Measurements from ENCODE around the gene ENPEP. TPM values are rescaled to one million over a fixed set of nuclear protein-coding genes. Genes with fewer than 3 reads are reported as not detected.

ENPEP gene
- total RNA-seq, 1 donor from 2014 or later: not detected

GRCh38 chr4:110611968-110612447 is 136.1 kb downstream of the ENPEP start:
- no peaks in the 10 kb centered on the region for H3K4me1 Mint-ChIP-seq
- H3K9me3 Mint-ChIP-seq: peaks cover 6% of the 10 kb centered on the region
- peak; percentile 53 for DNase-seq
- H3K27me3 Mint-ChIP-seq: peaks cover 79% of the 10 kb centered on the region
- intact Hi-C loops (cut with micrococcal nuclease): loop anchor here (1.0 kb wide), 1 partner anchor 9 kb away; no protein-coding TSS in a partner anchor
- H3K27ac Mint-ChIP-seq: no peak overlapping the region
- H3K36me3 Mint-ChIP-seq (ENCODE audit: low read depth): peaks cover 3% of the 10 kb centered on the region
- no peak overlapping the region for H3K4me3 Mint-ChIP-seq

- H3K27me3 Mint-ChIP-seq: peaks cover 85% of the 10 kb centered on the region
- H3K27ac Mint-ChIP-seq: no peak overlapping the region
- H3K36me3 Mint-ChIP-seq (ENCODE audit: low read depth): peaks cover 3% of the 10 kb centered on the region
- no peak overlapping the region for H3K4me3 Mint-ChIP-seq
- peaks cover 6% of the 10 kb centered on the region for H3K9me3 Mint-ChIP-seq
- no peak for DNase-seq
- H3K4me1 Mint-ChIP-seq: no peaks in the 10 kb centered on the region
- intact Hi-C loops (cut with micrococcal nuclease): no loop called here
Observed at GRCh38 chr4:110612631-110613269, 136.8 kb downstream of the ENPEP start.

GRCh38 chr4:110613745-110614144 is 137.8 kb downstream of the ENPEP start:
- peaks cover 2% of the 10 kb centered on the region for H3K4me1 Mint-ChIP-seq

GRCh38 chr4:110614173-110614963 is 138.4 kb downstream of the ENPEP start:
- intact Hi-C loops (cut with micrococcal nuclease): no loop called here
- Mint-ChIP-seq H3K27ac (no peak overlapping the region), H3K36me3 (ENCODE audit: low read depth) (peaks cover 3% of the 10 kb centered on the region), H3K4me1 (peaks cover 2% of the 10 kb centered on the region), H3K27me3 (peaks cover 87% of the 10 kb centered on the region), H3K9me3 (peaks cover 13% of the 10 kb centered on the region), H3K4me3 (no peak overlapping the region)
- DNase-seq: peak; percentile 54

More at GRCh38 chr4:110613745-110614144, 137.8 kb downstream of the ENPEP start:
- intact Hi-C loops (cut with micrococcal nuclease): no loop called here
- DNase-seq: no peak
- peaks cover 87% of the 10 kb centered on the region for H3K27me3 Mint-ChIP-seq
- H3K27ac Mint-ChIP-seq: no peak overlapping the region
- no peak overlapping the region for H3K4me3 Mint-ChIP-seq
- H3K9me3 Mint-ChIP-seq: peaks cover 13% of the 10 kb centered on the region
- peaks cover 3% of the 10 kb centered on the region for H3K36me3 Mint-ChIP-seq (ENCODE audit: low read depth)

Other genes starting within 250 kb of the ENPEP start
- 0.09 TPM in 1 of 2 replicates, not detected in the other for gene PITX2, start 146.9 kb downstream of the ENPEP start, total RNA-seq